HepG2 (cell line): Measurements from ENCODE around the gene OBSL1. TPM values are rescaled to one million over a fixed set of nuclear protein-coding genes. Genes with fewer than 3 reads are reported as not detected.

ENCODE experiments used
- HDAC2 ChIP-seq: sonication (generic); formaldehyde crosslinking; IDR thresholded peaks from 2 replicates; pipeline ENCODE4 v1.4.0; 2020; ENCODE audit warnings: missing genetic modification reagents
- MAZ ChIP-seq, 2 experiments: sonication (generic) in 1 of 2; formaldehyde crosslinking in 1 of 2; IDR thresholded peaks; 2 replicates each; pipeline versions ENCODE4 v1.5.0 to v1.6.1; 2012 to 2020; ENCODE audit warnings: low read depth in 2 of 2, mild to moderate bottlenecking in 2 of 2, borderline replicate concordance in 1 of 2, improper control_type of control experiment in 1 of 2, low read length in 1 of 2, missing genetic modification reagents in 1 of 2, moderate library complexity in 1 of 2
- POLR2A ChIP-seq, 2 experiments: IDR thresholded peaks; 2 replicates each; pipeline ENCODE4 v1.6.1; 2011; ENCODE audit warnings: low read depth in 2 of 2, low read length in 2 of 2, mild to moderate bottlenecking in 1 of 2, moderate library complexity in 1 of 2; ENCODE audit not compliant: insufficient read depth in 1 of 2
- POLR2AphosphoS5 ChIP-seq: IDR thresholded peaks from 2 replicates; pipeline ENCODE4 v1.6.1; 2012; ENCODE audit warnings: low read depth, low read length
- RBM22 ChIP-seq: fragments of 200-400 bp; formaldehyde crosslinking; optimal IDR thresholded peaks from 2 replicates; pipeline ENCODE3; 2017; ENCODE audit warnings: mild to moderate bottlenecking, low read length, moderate library complexity
- RERE ChIP-seq: IDR thresholded peaks from 2 replicates; pipeline ENCODE4 v1.6.1; 2016; ENCODE audit warnings: low read depth, missing genetic modification reagents, missing compliant biosample characterization
- ZBTB39 ChIP-seq: sonication (generic); formaldehyde crosslinking; IDR thresholded peaks from 2 replicates; pipeline ENCODE4 v1.5.0; 2020; ENCODE audit warnings: missing genetic modification reagents
- ZNF143 ChIP-seq: sonication (generic); formaldehyde crosslinking; IDR thresholded peaks from 2 replicates; pipeline ENCODE4 v1.4.0; 2020; ENCODE audit warnings: missing genetic modification reagents
- ZNF264 ChIP-seq: sonication (generic); formaldehyde crosslinking; IDR thresholded peaks from 2 replicates; pipeline ENCODE4 v1.4.0; 2020; ENCODE audit warnings: missing genetic modification reagents
- ZNF468 ChIP-seq: sonication (generic); formaldehyde crosslinking; IDR thresholded peaks from 2 replicates; pipeline ENCODE4 v1.8.0; 2022; ENCODE audit warnings: mild to moderate bottlenecking, moderate library complexity, missing genetic modification reagents
- ZNF609 ChIP-seq: sonication (generic); formaldehyde crosslinking; IDR thresholded peaks from 2 replicates; pipeline ENCODE4 v1.4.0; 2020; ENCODE audit warnings: mild to moderate bottlenecking, missing genetic modification reagents, borderline replicate concordance
- ZNF704 ChIP-seq: sonication (generic); formaldehyde crosslinking; IDR thresholded peaks from 2 replicates; pipeline ENCODE4 v1.8.1; 2023; ENCODE audit warnings: mild to moderate bottlenecking, inconsistent platforms, moderate library complexity, missing genetic modification reagents, borderline replicate concordance
- polyA plus RNA-seq, 8 experiments: library from polyadenylated mRNA; depleted of rRNA in 3 of 8; stranded (reverse) in 7 of 8; unstranded in 1 of 8; fragments of >200 nt; fragmentation: Illumina TruSeq in 4 of 8; extraction: Trizol in 4 of 8; gene quantifications; 2 replicates each; pipeline versions ENCODE4 v1.2.1 to v1.2.3, GENCODE V29; 2011 to 2016; ENCODE audit warnings: low read depth in 4 of 8, missing spikeins in 1 of 8, mixed read lengths in 1 of 8; ENCODE audit not compliant: insufficient read depth in 1 of 8
- total RNA-seq, 5 experiments: library from RNA; depleted of rRNA; stranded (reverse); fragments of >200 nt; fragmentation: Illumina TruSeq; extraction: Trizol; gene quantifications; 2 replicates each; pipeline ENCODE4 v1.2.3, GENCODE V29; 2016; ENCODE audit warnings: low read depth in 1 of 5

The OBSL1 gene
- total and polyA plus RNA-seq, 2 of the 13 experiments (the other 11 are each of a cell fraction or from before 2014, with no cell fraction given), result 86.7 to 218 TPM

- TF ChIP-seq ZNF609 (CRISPR knock-in tag) (peak; percentile 69), ZNF468 (CRISPR knock-in tag) (no peak), ZNF264 (CRISPR knock-in tag) (no peak; the same call in 1 of the 2 replicates), MAZ (IDR thresholded peaks at IDR 0.05; ENCODE audit: borderline replicate concordance, low read depth, low read length) (peak; percentile 85; the same call in 1 of the 2 replicates), MAZ (CRISPR knock-in tag; IDR thresholded peaks at IDR 0.05; ENCODE audit: low read depth) (peak; percentile 78), ZNF143 (no peak), HDAC2 (CRISPR knock-in tag) (peak; percentile 77), ZNF704 (CRISPR knock-in tag) (peak; percentile 78; the same call in 1 of the 2 replicates), RBM22 (peak; percentile 34), POLR2A (IDR thresholded peaks at IDR 0.05; ENCODE audit: insufficient read depth in 1 of 2, low read depth in 2 of 2, low read length in 2 of 2) (peak in 1 of 2 experiments; percentile 63; a peak in 1 of 4 replicates), RERE (CRISPR knock-in tag) (0 out of 2 replicates have a peak, but pooled peaks have one; percentile 17), POLR2AphosphoS5 (peak; percentile 68), ZBTB39 (CRISPR knock-in tag) (no peak)
Measured at GRCh38 chr2:219571311-219572236, at the start of gene OBSL1 (continued).
